ENCODE measurements around the gene PUM2. TPM values are rescaled to one million over a fixed set of nuclear protein-coding genes. Genes with fewer than 3 reads are reported as not detected.

The PUM2 gene
- total RNA-seq, 1 experiment from 2014 or later: 104 TPM

GRCh38 chr2:20200697-20201555 is 149.7 kb downstream of the PUM2 start:
- peaks cover 37% of the 10 kb centered on the region for H3K36me3 Mint-ChIP-seq
- ChIA-PET CTCF (no interaction called here), POLR2A (no interaction called here)
- no peak for DNase-seq (ENCODE audit: low spot score)
- peaks cover 4% of the 10 kb centered on the region for H3K4me1 Mint-ChIP-seq
- H3K9me3 Mint-ChIP-seq: no peaks in the 10 kb centered on the region
- H3K4me3 Mint-ChIP-seq: no peak overlapping the region
- no peaks in the 10 kb centered on the region for H3K27me3 Mint-ChIP-seq (ENCODE audit: low read depth)
- no peak overlapping the region for H3K27ac Mint-ChIP-seq
- no peak for ATAC-seq
- TF ChIP-seq ESRRA (CRISPR knock-in tag; IDR thresholded peaks at IDR 0.05; ENCODE audit: borderline replicate concordance): no peak
- no peak for TF ChIP-seq CDX4 (CRISPR knock-in tag; IDR thresholded peaks at IDR 0.05; ENCODE audit: borderline replicate concordance)
- no peak for TF ChIP-seq ARID4B (CRISPR knock-in tag; IDR thresholded peaks at IDR 0.05; ENCODE audit: borderline replicate concordance)
- TF ChIP-seq ZMAT4 (CRISPR knock-in tag; IDR thresholded peaks at IDR 0.05): no peak
- no peak for TF ChIP-seq USF2 (CRISPR knock-in tag; IDR thresholded peaks at IDR 0.05)
- no peak for TF ChIP-seq ZNF671 (CRISPR knock-in tag; IDR thresholded peaks at IDR 0.05)
- no peak for TF ChIP-seq ZNF425 (CRISPR knock-in tag; conservative IDR thresholded peaks at IDR 0.05)
- no peak for TF ChIP-seq SMAD4 (CRISPR knock-in tag; IDR thresholded peaks at IDR 0.05)
- no peak for TF ChIP-seq ZNF219 (CRISPR knock-in tag; IDR thresholded peaks at IDR 0.05; ENCODE audit: borderline replicate concordance)
- no peak for TF ChIP-seq FOXK1 (CRISPR knock-in tag; IDR thresholded peaks at IDR 0.05)
- no peak for TF ChIP-seq FOXP4 (CRISPR knock-in tag; IDR thresholded peaks at IDR 0.05)
- no peak for TF ChIP-seq ZSCAN18 (CRISPR knock-in tag; IDR thresholded peaks at IDR 0.05)
- TF ChIP-seq CREM (CRISPR knock-in tag; IDR thresholded peaks at IDR 0.05): no peak
- TF ChIP-seq ATF3 (CRISPR knock-in tag; conservative IDR thresholded peaks at IDR 0.05): no peak
- no peak for TF ChIP-seq FOXP1 (CRISPR knock-in tag; IDR thresholded peaks at IDR 0.05; ENCODE audit: borderline replicate concordance)
- no peak for TF ChIP-seq RELA (CRISPR knock-in tag; IDR thresholded peaks at IDR 0.05; ENCODE audit: borderline replicate concordance)
